ENCODE data around the gene STPG4. TPM values are rescaled to one million over a fixed set of nuclear protein-coding genes. Genes with fewer than 3 reads are reported as not detected.

The STPG4 gene
- polyA plus RNA-seq, 1 of the 3 experiments (the other 2 are of a cell fraction), result 0.20 TPM

DNA sequence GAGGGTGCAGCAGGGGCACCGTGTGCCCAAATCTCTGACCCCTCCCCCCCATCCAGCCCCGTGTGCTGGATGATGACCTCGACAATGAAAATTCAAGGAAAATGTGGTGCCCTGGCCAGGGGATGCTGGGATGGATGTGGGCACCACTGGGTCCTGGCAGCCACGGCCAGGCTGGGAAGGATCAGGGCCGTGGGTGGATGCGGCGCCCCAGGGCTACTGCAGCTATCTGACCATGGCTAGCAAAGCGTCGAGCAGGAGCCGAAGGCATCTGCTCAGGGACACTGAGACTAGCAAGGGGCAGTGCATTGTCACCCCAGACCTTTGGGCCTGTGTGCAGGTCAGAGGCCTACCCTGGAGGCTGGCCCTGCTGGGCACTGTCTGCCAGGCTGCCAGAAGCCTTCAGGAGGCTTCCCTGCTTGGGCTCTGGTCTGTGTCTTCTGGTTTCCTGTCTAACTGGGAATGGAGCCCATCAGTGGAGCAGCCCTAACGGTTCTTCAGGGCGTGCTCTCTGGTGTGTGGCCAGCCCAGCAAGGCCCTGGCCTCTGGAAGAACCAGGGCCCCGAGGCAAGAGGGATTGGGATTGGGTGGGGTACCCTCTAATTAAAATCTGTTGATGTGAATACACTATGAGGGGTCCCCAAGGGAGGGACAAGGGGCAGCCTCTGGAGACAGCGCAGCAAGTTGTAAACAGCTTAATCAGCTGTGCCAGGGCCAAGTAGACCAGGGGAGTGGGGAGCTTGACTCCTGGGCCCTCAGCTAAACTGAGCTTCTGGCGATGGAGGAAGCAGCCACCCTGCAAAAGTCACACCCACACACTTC lies 98.0 kb downstream of the STPG4 start:
- Histone ChIP-seq H3K9ac (peak overlapping the region; percentile 68), H3K27me3 (ENCODE audit: insufficient read depth) (no peaks in the 10 kb centered on the region), H3K9me2 (no peaks in the 10 kb centered on the region), H4K20me1 (ENCODE audit: insufficient read depth) (no peaks in the 10 kb centered on the region), H2AFZ (ENCODE audit: low read depth) (no peak overlapping the region), H3F3A (replicated peaks; ENCODE audit: insufficient read depth) (peaks cover 26% of the 10 kb centered on the region), H3K4me1 (ENCODE audit: control insufficient read depth in 1 of 2, insufficient read depth in 2 of 2, low read depth in 1 of 2, low read length in 1 of 2) (peaks cover 31 to 75% of the 10 kb centered on the region in 2 experiments), H3K27ac (ENCODE audit: low read depth in 2 of 2, low read length in 1 of 2) (peak overlapping the region; percentile 99 to 100), H3K79me2 (ENCODE audit: insufficient read depth) (peaks cover 5% of the 10 kb centered on the region; the same call in 1 of the 2 replicates), H3K4me2 (peak overlapping the region; percentile 71), H3K4me3 (ENCODE audit: low read depth in 2 of 2, low read length in 1 of 2) (no peak overlapping the region), H3K36me3 (replicated peaks in 1 of 2; ENCODE audit: control insufficient read depth in 1 of 2, insufficient read depth in 2 of 2, low read length in 1 of 2) (peaks cover 4 to 8% of the 10 kb centered on the region in 2 experiments), H3K9me3 (no peaks in the 10 kb centered on the region)
- POLR2A ChIA-PET, result interaction anchor here (0.6 to 4.3 kb wide), 19 partner anchors 8 to 116 kb away, joined by 3 to 63 read pairs (median 4); no protein-coding TSS in a partner anchor
- CTCF ChIA-PET, result interaction anchor here (1.0 to 6.1 kb wide), 12 partner anchors 11 to 266 kb away, joined by 3 to 33 read pairs (median 8); no protein-coding TSS in a partner anchor
- peak; percentile 83 for DNase-seq
- WGBS (ENCODE audit: low lambda C conversion rate), result 56% methylated on average over 13 of the region's 15 CpGs
- TF ChIP-seq, protein P1, sequence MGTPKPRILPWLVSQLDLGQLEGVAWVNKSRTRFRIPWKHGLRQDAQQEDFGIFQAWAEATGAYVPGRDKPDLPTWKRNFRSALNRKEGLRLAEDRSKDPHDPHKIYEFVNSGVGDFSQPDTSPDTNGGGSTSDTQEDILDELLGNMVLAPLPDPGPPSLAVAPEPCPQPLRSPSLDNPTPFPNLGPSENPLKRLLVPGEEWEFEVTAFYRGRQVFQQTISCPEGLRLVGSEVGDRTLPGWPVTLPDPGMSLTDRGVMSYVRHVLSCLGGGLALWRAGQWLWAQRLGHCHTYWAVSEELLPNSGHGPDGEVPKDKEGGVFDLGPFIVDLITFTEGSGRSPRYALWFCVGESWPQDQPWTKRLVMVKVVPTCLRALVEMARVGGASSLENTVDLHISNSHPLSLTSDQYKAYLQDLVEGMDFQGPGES (IDR thresholded peaks at IDR 0.05; ENCODE audit: low read depth, low read length), result no peak
- TF ChIP-seq EZH2phosphoT487 (IDR thresholded peaks at IDR 0.05; ENCODE audit: borderline replicate concordance, low read depth) (no peak), GABPA (IDR thresholded peaks at IDR 0.05; ENCODE audit: low read depth) (no peak), CHD2 (IDR thresholded peaks at IDR 0.05; ENCODE audit: low read length, partially characterized antibody) (peak; percentile 78), MEF2A (IDR thresholded peaks at IDR 0.05; ENCODE audit: borderline replicate concordance, low read depth) (no peak), RAD21 (IDR thresholded peaks at IDR 0.05; ENCODE audit: low read length) (no peak), NRF1 (IDR thresholded peaks at IDR 0.05; ENCODE audit: low read depth, low read length) (no peak), TCF12 (IDR thresholded peaks at IDR 0.05) (peak; percentile 90), RFX5 (IDR thresholded peaks at IDR 0.05; ENCODE audit: low read length) (no peak), RXRA (IDR thresholded peaks at IDR 0.05; ENCODE audit: borderline replicate concordance, low read depth) (no peak), EP300 (IDR thresholded peaks at IDR 0.05; ENCODE audit: borderline replicate concordance in 1 of 2, low read depth in 1 of 2, low read length in 1 of 2) (peak; percentile 70 to 94; a peak in 3 of 4 replicates), SIN3A (IDR thresholded peaks at IDR 0.05; ENCODE audit: borderline replicate concordance, low read depth, low read length) (no peak; the same call in 1 of the 2 replicates), MXI1 (IDR thresholded peaks at IDR 0.05; ENCODE audit: low read depth, low read length) (no peak), FOXM1 (IDR thresholded peaks at IDR 0.05; ENCODE audit: low read depth) (no peak; the same call in 1 of the 2 replicates), SMC3 (IDR thresholded peaks at IDR 0.05; ENCODE audit: low read depth, low read length) (no peak), RCOR1 (IDR thresholded peaks at IDR 0.05; ENCODE audit: low read length) (peak; percentile 53; the same call in 1 of the 2 replicates), POLR2AphosphoS5 (IDR thresholded peaks at IDR 0.05; ENCODE audit: low read depth, low read length) (peak; percentile 71), GATA2 (CRISPR knock-in tag; IDR thresholded peaks at IDR 0.05) (peak; percentile 76), ELF1 (IDR thresholded peaks at IDR 0.05) (no peak)
- TF ChIP-seq, protein P2, sequence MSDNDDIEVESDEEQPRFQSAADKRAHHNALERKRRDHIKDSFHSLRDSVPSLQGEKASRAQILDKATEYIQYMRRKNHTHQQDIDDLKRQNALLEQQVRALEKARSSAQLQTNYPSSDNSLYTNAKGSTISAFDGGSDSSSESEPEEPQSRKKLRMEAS (IDR thresholded peaks at IDR 0.05; ENCODE audit: low read depth), result peak; percentile 67
- TF ChIP-seq, protein P3, sequence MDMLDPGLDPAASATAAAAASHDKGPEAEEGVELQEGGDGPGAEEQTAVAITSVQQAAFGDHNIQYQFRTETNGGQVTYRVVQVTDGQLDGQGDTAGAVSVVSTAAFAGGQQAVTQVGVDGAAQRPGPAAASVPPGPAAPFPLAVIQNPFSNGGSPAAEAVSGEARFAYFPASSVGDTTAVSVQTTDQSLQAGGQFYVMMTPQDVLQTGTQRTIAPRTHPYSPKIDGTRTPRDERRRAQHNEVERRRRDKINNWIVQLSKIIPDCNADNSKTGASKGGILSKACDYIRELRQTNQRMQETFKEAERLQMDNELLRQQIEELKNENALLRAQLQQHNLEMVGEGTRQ (IDR thresholded peaks at IDR 0.05; ENCODE audit: borderline replicate concordance, low read depth, low read length), result peak; percentile 53; the same call in 1 of the 2 replicates
- TF ChIP-seq, protein P4, sequence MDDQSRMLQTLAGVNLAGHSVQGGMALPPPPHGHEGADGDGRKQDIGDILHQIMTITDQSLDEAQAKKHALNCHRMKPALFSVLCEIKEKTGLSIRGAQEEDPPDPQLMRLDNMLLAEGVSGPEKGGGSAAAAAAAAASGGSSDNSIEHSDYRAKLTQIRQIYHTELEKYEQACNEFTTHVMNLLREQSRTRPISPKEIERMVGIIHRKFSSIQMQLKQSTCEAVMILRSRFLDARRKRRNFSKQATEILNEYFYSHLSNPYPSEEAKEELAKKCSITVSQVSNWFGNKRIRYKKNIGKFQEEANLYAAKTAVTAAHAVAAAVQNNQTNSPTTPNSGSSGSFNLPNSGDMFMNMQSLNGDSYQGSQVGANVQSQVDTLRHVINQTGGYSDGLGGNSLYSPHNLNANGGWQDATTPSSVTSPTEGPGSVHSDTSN (IDR thresholded peaks at IDR 0.05), result peak; percentile 81
- TF ChIP-seq, protein P5, sequence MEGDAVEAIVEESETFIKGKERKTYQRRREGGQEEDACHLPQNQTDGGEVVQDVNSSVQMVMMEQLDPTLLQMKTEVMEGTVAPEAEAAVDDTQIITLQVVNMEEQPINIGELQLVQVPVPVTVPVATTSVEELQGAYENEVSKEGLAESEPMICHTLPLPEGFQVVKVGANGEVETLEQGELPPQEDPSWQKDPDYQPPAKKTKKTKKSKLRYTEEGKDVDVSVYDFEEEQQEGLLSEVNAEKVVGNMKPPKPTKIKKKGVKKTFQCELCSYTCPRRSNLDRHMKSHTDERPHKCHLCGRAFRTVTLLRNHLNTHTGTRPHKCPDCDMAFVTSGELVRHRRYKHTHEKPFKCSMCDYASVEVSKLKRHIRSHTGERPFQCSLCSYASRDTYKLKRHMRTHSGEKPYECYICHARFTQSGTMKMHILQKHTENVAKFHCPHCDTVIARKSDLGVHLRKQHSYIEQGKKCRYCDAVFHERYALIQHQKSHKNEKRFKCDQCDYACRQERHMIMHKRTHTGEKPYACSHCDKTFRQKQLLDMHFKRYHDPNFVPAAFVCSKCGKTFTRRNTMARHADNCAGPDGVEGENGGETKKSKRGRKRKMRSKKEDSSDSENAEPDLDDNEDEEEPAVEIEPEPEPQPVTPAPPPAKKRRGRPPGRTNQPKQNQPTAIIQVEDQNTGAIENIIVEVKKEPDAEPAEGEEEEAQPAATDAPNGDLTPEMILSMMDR (IDR thresholded peaks at IDR 0.05), result no peak
- TF ChIP-seq, protein P6, sequence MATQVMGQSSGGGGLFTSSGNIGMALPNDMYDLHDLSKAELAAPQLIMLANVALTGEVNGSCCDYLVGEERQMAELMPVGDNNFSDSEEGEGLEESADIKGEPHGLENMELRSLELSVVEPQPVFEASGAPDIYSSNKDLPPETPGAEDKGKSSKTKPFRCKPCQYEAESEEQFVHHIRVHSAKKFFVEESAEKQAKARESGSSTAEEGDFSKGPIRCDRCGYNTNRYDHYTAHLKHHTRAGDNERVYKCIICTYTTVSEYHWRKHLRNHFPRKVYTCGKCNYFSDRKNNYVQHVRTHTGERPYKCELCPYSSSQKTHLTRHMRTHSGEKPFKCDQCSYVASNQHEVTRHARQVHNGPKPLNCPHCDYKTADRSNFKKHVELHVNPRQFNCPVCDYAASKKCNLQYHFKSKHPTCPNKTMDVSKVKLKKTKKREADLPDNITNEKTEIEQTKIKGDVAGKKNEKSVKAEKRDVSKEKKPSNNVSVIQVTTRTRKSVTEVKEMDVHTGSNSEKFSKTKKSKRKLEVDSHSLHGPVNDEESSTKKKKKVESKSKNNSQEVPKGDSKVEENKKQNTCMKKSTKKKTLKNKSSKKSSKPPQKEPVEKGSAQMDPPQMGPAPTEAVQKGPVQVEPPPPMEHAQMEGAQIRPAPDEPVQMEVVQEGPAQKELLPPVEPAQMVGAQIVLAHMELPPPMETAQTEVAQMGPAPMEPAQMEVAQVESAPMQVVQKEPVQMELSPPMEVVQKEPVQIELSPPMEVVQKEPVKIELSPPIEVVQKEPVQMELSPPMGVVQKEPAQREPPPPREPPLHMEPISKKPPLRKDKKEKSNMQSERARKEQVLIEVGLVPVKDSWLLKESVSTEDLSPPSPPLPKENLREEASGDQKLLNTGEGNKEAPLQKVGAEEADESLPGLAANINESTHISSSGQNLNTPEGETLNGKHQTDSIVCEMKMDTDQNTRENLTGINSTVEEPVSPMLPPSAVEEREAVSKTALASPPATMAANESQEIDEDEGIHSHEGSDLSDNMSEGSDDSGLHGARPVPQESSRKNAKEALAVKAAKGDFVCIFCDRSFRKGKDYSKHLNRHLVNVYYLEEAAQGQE (IDR thresholded peaks at IDR 0.05; ENCODE audit: low read depth, low read length), result no peak

Measured in SK-N-SH (cell line).